ENCODE results near the gene KRTAP24-1. TPM values are rescaled to one million over a fixed set of nuclear protein-coding genes. Genes with fewer than 3 reads are reported as not detected.

KRTAP24-1 gene
- total and polyA plus RNA-seq, 9 of the 15 experiments (the other 6 are each of a cell fraction or from before 2014, with no cell fraction given) = not detected

DNA sequence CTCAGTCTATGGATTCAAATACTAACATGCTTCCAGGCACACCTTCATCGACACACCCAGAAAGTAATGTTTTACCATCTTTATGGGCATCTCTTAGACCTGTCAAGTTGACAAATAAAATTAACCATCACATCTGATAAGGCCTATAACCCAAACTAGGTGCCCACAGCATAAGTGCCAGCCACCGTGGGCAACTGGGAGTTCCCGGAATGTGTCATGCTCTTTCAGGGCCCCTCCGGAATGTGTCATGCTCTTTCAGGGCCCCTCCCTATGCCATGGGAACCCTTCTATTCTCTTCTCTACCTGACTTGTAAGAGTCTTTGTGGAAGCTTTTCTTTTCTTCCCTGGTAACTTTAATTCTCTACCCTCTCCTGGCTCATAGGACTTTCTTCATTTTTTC is 26.6 kb downstream of the KRTAP24-1 start:
- H2AFZ ChIP-seq (ENCODE audit: low read depth, low read length) = no peak overlapping the region
- in situ Hi-C loops (cut with MboI) = no loop called here

DNA sequence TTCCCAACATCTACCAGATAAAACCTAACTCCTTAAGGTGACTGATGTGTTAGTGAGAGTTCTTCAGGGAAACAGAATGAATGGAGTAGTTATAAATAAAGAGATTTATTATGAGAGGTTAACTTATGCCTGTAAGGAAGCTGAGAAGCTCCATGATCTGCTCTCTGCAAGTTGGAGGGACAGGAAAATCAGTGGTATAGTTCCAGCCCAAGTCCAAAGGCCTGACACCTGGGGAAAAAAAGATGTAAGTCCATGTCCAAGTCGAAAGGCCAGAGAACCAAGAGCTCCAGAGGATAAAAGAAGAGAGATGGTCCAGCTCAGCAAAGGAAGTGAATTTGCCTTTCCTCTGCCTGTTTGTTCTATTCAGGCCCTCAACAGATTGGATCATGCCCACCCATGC is 27.1 kb downstream of the KRTAP24-1 start:
- intact Hi-C loops (cut with micrococcal nuclease) (no loop called here), in situ Hi-C loops (cut with MboI) (no loop called here)
- Histone ChIP-seq H3K4me1 (replicated peaks in 1 of 2; ENCODE audit: control insufficient read depth in 2 of 2, insufficient read depth in 2 of 2, low read length in 2 of 2) (no peaks in the 10 kb centered on the region), H3K27me3 (ENCODE audit: control insufficient read depth in 2 of 2, insufficient read depth in 2 of 2, low read length in 2 of 2) (no peaks in the 10 kb centered on the region), H3K9ac (ENCODE audit: insufficient read depth in 1 of 2, low read depth in 2 of 2, low read length in 2 of 2) (no peak overlapping the region), H3K27ac (ENCODE audit: extremely low read depth, low read depth, low read length) (no peak overlapping the region), H2AFZ (ENCODE audit: low read depth, low read length) (no peak overlapping the region), H4K20me1 (replicated peaks; ENCODE audit: control insufficient read depth, insufficient read depth, low read length) (no peaks in the 10 kb centered on the region), H3K36me3 (ENCODE audit: control insufficient read depth, insufficient read depth, low read length) (no peaks in the 10 kb centered on the region), H3K79me2 (ENCODE audit: control insufficient read depth, insufficient read depth, low read length) (no peaks in the 10 kb centered on the region), H3K4me3 (no peak overlapping the region), H3K4me2 (ENCODE audit: insufficient read depth, low read length) (no peak overlapping the region), H3K9me1 (ENCODE audit: control insufficient read depth, insufficient read depth, low read length) (no peaks in the 10 kb centered on the region), H3K9me3 (replicated peaks; ENCODE audit: control insufficient read depth, insufficient read depth, low read depth, low read length) (no peaks in the 10 kb centered on the region)
- 0% methylated on average over 1 of the region's 1 CpG for WGBS (ENCODE audit: insufficient coverage, low coverage, missing lambda C conversion rate)
- no TSS peak for BruUV-seq (replicated peaks)
- no peak for ATAC-seq
- no peak for FAIRE-seq
- POLR2A ChIA-PET = no interaction called here
- CTCF ChIA-PET (ENCODE audit: low intra/inter-chr PET ratio) = no interaction called here
- no peak for DNase-seq (ENCODE audit: extremely low read depth in 1 of 4, low spot score in 3 of 4)
- TF ChIP-seq ZC3H11A (IDR thresholded peaks at IDR 0.05; ENCODE audit: low read depth, low read length) (no peak), PML (IDR thresholded peaks at IDR 0.05; ENCODE audit: low read length) (no peak), UBTF (IDR thresholded peaks at IDR 0.05; ENCODE audit: borderline replicate concordance in 1 of 2, low read depth in 2 of 2, low read length in 2 of 2) (no peak), THAP12 (CRISPR knock-in tag; IDR thresholded peaks at IDR 0.05) (no peak), TAF7 (tag; IDR thresholded peaks at IDR 0.05) (no peak), GTF2E2 (tag; IDR thresholded peaks at IDR 0.05) (no peak), NCOA1 (IDR thresholded peaks at IDR 0.05; ENCODE audit: low read depth) (no peak)

More for the DNA sequence above, 26.6 kb downstream of the KRTAP24-1 start:
- TF ChIP-seq ZFX (CRISPR knock-in tag; IDR thresholded peaks at IDR 0.05) (no peak), ELF4 (CRISPR knock-in tag; IDR thresholded peaks at IDR 0.05) (no peak), ZNF778 (CRISPR knock-in tag; IDR thresholded peaks at IDR 0.05) (no peak), PRPF4 (IDR thresholded peaks at IDR 0.05; ENCODE audit: insufficient read depth, low read depth, low read length, poor library complexity, severe bottlenecking) (no peak), SRSF7 (optimal IDR thresholded peaks at IDR 0.05; ENCODE audit: low read depth, low read length) (no peak)
- Histone ChIP-seq H3K27ac (ENCODE audit: extremely low read depth, low read depth, low read length) (no peak overlapping the region), H4K20me1 (replicated peaks; ENCODE audit: control insufficient read depth, insufficient read depth, low read length) (no peaks in the 10 kb centered on the region), H3K9me3 (replicated peaks; ENCODE audit: control insufficient read depth, insufficient read depth, low read depth, low read length) (no peaks in the 10 kb centered on the region), H3K4me3 (no peak overlapping the region), H3K9ac (ENCODE audit: insufficient read depth in 1 of 2, low read depth in 2 of 2, low read length in 2 of 2) (no peak overlapping the region), H3K79me2 (ENCODE audit: control insufficient read depth, insufficient read depth, low read length) (no peaks in the 10 kb centered on the region), H3K9me1 (ENCODE audit: control insufficient read depth, insufficient read depth, low read length) (no peaks in the 10 kb centered on the region), H3K27me3 (ENCODE audit: control insufficient read depth in 2 of 2, insufficient read depth in 2 of 2, low read length in 2 of 2) (no peaks in the 10 kb centered on the region), H3K4me2 (ENCODE audit: insufficient read depth, low read length) (no peak overlapping the region), H3K36me3 (ENCODE audit: control insufficient read depth, insufficient read depth, low read length) (no peaks in the 10 kb centered on the region), H3K4me1 (replicated peaks in 1 of 2; ENCODE audit: control insufficient read depth in 2 of 2, insufficient read depth in 2 of 2, low read length in 2 of 2) (no peaks in the 10 kb centered on the region)
- FAIRE-seq (no peak), DNase-seq (ENCODE audit: extremely low read depth in 1 of 4, low spot score in 3 of 4) (no peak), ATAC-seq (no peak)
- WGBS (ENCODE audit: insufficient coverage, low coverage, missing lambda C conversion rate) = 5% methylated on average over 4 of the region's 4 CpGs
- ChIA-PET CTCF (ENCODE audit: low intra/inter-chr PET ratio) (no interaction called here), POLR2A (no interaction called here)
- intact Hi-C loops (cut with micrococcal nuclease) = no loop called here
- no TSS peak for BruUV-seq (replicated peaks)

Measured in K562 (cell line).